CD4-positive, alpha-beta T cell treated with Interleukin-6 for 4 hours (primary cell): ENCODE data around the gene CARNS1.

ENCODE experiments used
- DNase-seq: peaks from one replicate; pipeline ENCODE4 v3.0.0-alpha.2; 2020; ENCODE audit warnings: mixed read lengths

The CARNS1 gene

GRCh38 chr11:67429722-67430121, 14.2 kb downstream of the CARNS1 start:
- DNase-seq = no peak

- DNase-seq = no peak
Observed at GRCh38 chr11:67431346-67432249, 16.1 kb downstream of the CARNS1 start.

- no peak for DNase-seq
Observed at GRCh38 chr11:67432655-67433349, 17.3 kb downstream of the CARNS1 start.

DNA sequence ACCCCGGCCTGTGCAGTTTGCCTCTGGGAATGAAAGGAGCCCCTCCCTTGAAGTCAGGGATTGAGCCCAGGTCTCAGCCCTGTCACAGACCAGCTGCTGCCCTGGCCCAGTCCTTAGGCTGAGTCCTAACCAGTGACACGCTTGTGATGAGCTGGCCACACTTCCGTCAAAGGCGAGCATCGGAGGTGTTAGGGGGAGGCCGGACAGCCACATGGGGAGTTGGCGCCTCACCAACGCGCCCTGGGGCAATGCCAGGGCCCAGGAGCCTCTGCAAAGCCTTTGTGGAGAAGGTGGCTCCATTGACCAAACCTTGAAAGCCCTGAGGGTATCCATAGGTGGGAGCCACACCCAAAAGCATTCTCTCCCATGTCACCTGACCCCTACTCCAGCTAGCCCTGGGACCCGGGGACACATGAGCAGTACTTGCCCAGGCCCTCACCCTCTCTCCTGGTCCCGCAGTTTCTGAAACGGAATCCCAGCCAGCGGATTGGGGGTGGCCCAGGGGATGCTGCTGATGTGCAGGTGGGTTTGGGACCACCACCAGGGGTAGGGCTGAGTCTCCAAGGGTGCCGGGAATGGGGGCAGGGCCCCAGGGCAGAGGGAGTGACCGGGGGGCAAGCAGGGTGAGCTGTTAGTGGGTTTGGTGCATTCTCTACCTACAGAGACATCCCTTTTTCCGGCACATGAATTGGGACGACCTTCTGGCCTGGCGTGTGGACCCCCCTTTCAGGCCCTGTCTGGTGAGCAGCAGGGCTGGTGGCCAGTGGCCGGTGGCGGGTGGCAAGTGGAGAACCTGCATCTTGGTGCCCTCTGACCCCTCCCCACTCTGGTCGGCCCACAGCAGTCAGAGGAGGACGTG, 18.3 kb downstream of the CARNS1 start:
- peak; percentile 22 for DNase-seq

GRCh38 chr11:67434395-67434881, 19.0 kb downstream of the CARNS1 start:
- peak; percentile 41 for DNase-seq

- peak; percentile 24 for DNase-seq
Observed at GRCh38 chr11:67435031-67435726, 19.7 kb downstream of the CARNS1 start.

DNA sequence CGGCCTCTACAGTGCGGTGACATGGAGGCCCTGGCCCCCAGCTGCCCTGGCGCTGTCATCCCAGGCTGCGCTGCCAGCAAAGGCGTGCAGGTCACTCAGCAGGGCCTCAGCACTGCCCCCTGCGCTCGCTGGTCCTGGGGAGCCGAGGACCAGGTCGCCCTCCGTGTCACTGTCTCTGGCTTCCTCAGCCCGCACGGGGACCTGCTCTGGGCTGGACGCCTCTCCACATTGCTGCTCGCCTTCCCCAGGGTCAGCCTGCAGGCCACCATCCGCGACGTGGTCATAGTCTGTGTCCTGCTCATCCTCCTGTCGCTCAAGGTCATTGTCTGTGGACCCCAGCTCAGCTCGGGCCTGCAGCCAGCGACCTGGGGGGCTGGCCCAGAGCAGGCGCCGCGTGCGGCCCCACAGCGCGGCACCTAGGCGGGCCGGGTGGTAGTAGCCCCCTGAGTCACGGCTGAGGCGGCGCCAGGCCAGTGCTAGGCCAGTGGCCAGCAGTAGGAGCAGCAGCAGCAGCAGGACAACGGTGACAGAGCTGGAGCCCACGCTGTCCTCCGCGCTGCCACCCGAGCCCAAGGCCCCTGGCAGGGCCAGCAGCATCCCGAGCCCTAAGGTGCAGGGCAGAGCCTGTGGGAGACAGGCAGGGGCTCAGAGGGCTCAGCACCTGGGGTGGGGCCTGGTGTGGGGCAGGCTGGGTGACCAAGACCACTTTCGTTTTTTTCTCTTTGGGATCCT, 20.4 kb downstream of the CARNS1 start:
- no peak for DNase-seq

GRCh38 chr11:67436459-67437081, 21.1 kb downstream of the CARNS1 start:
- peak; percentile 88 for DNase-seq

GRCh38 chr11:67437082-67437808, 21.8 kb downstream of the CARNS1 start, which contains the start of gene PTPRCAP:
Gene PTPRCAP (minus strand): TSS chr11:67437682. CDS start chr11:67437619, 63 bp downstream.
- peak; percentile 92 for DNase-seq

GRCh38 chr11:67437809-67438157, 22.3 kb downstream of the CARNS1 start:
- no peak for DNase-seq

- peak; percentile 86 for DNase-seq
Observed at GRCh38 chr11:67438158-67438902, 22.9 kb downstream of the CARNS1 start.

GRCh38 chr11:67439321-67440228, 24.1 kb downstream of the CARNS1 start:
- peak; percentile 45 for DNase-seq

DNA sequence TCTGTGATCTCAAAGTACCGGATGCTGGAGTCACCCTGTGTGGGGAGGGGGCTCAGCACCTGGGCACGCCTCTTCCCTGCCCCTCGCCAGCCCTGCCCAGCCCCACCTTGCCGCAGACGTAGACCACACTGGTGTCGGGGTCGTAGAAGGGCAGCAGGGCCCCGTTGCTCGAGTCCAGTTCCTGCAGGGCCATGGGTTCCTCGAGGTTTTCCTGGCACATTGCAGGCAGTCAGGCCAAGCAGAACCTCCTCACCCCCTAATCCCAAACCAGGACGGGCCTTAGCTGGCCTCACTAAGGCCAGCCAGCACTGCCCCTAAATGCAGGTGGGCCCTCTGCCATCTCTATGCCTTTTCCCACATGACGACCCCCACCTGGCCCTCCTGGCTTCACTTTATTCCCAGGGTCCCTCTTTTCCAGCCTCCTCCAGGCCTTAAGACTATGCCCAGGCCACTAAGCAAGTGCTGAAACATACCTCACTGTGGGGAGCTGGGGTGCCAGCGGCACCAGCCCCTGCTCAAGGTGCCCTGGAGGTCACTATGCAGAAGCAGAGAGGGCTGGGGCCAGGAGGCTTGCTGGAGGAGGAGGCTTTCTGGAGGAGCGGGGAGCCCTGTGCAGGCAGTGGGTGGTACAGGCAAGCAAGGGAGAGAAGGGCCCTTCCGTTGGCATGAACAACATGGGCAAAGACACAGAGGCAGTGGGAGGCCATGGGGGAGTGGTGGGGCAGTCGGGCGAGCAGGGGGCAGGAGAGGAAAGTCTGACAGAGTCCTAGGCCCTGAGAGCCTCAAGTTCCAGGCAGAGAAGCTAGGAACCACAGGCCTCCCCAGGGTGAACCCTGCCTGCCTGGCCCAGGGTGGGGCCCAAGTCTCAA, 25.0 kb downstream of the CARNS1 start:
- peak; percentile 45 for DNase-seq

GRCh38 chr11:67441098-67441563, 25.7 kb downstream of the CARNS1 start:
- DNase-seq = no peak

GRCh38 chr11:67441731-67442351, 26.4 kb downstream of the CARNS1 start:
- peak; percentile 31 for DNase-seq

DNA sequence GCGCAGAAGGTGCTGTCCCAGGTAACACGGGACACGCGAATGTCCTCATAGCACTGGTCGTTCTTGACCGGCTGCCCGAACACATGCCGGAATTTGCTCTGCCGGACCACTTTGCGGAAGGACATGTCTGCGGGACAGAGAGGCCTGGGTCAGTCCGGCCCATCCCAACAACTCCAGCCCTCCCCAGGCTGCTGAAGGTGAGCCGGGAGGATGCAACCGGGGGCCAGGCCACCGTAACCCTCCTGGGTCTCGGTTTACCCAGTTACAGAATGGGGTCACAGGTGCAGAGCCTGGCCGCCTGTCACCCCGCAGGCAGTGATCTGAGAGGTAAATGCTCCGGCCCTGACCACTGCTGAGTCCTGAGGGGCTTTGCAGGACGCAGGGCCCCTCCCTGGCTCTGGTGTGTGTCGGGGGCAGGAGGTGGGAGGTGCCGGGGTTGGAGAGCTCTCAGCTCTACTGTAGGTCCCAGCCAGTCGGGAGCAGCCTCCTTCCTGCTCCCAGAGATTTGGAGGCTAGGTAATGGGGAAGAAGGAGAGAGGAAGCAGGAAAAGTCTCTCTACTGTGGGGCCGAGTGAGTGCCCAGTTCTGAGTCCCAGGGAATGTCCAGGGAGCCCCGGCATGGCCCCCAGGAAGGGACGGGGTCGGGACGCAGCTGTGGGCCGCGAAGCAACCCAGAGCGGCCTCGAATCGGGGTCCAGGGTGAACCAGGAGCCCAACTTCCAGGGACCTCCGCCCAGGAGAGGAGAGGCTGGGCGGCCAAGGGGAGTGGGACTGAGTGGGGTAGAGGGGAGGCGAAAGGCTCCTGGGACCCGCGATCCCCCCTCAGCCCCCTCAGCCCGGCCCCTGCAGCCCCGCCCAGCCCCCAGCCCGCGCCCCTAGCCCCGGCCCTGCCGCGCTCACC, 27.3 kb downstream of the CARNS1 start:
- no peak for DNase-seq
